CD4-positive, alpha-beta T cell treated with Interleukin-4 for 4 hours (primary cell): ENCODE data around the gene SPRING1.
A peak's percentile ranks its signal among the peaks of the same experiment; 100 is the strongest.

Experiments used
- DNase-seq: peaks from one replicate; pipeline ENCODE4 v3.0.0-alpha.2; 2020

SPRING1 gene

DNA sequence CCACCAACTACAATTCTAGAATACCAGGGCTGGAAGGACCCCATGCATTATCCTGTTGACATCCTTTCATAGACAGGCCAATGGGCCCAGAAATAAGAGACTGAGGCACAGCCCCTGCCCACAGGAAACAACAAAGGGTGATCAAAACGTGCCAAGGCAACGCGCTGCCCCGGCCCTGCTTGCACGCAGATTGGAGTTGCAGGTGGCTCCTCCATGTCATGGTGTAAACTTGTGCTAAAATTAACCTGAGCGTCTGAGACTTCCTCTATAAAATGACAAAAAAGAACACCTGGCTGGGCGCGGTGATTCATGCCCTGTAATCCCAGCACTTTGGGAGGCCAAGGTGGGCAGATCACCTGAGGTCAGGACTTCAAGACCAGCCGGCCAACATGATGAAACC is 30.1 kb downstream of the SPRING1 start:
- DNase-seq = no peak

GRCh38 chr12:116703214-116703795 is 34.6 kb downstream of the SPRING1 start:
- DNase-seq = peak; percentile 61

DNA sequence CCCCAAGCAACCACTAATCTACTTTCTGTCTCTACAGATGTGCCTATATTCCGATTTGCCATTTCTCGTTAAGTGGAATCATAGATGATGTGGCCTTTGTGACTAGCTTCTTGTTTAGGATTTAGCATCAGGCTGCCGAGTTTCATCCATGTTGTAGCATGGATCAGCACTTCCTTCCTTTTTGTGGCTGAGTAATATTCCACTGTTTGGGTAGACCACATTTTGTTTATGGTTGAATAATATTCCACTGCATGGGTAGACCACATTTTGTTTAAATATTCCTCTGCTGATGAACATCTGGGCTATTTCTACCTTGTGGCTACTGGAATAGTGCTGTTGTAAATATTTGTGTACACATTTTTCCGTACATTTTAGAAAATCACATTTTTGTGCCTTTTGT is 36.4 kb downstream of the SPRING1 start:
- DNase-seq = no peak

GRCh38 chr12:116700066-116700465 is 37.8 kb downstream of the SPRING1 start:
- DNase-seq = no peak

DNA sequence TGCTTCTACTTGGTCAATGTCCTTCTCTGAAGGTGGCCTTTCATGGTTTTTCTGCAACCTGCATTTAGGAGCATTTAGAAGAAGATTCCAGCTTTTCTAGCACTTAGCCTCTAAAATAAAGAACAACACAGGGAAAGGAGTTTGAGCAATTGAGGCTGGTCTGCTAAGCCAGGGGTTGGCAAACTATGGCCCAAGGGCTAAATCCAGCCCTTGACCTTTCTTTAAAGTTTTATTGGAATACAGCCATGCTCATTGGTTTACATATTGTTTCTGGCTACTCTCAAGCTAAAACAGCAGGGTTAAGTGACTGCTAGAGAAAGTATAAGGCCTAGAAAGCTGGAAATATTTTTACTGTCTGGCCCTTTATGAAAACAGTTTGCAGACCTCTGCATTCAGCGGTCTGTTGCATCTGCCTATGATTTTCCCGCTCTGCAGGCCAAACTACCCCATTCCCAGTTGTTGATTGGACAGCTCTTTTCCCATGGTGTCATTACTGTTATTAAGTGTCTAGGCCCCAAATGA is 39.3 kb downstream of the SPRING1 start:
- no peak for DNase-seq

DNA sequence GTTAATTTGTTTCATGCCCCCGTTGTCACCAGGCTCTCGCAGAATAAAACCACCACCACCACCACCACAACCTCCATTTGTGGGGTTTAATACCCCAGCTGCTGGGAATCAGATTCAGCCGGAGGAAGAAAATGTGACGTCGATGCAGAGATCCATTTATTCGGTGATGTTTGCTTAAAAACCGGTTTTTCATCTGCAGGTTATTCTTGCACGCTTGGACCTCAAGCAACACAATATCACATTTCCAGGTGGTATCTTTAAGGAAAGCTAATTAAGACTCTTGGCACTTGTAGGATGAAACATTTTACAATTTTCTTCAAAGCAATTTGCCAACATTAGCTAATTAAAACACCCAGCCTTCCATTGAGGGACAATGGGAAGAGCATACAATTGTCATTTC is 39.8 kb downstream of the SPRING1 start:
- no peak for DNase-seq

DNA sequence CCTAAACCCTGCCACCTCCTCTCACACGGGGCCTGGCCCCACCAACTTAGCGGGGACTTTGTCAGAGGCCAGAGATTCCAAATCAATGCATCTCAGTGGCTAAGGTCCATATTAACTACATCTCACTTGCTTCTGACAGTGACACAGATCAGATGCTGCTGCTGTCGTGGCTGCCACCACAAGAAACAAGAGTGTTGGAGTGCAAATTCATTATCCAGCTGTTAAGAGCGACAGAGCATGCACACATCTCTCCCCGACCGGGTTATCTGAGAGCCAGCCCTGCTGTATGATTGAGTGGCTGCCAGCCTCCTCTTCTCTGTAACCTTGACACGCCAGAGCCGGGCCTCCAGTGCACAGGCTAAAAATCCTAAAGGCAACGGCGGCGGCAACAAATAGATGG is 40.2 kb downstream of the SPRING1 start:
- DNase-seq = no peak

DNA sequence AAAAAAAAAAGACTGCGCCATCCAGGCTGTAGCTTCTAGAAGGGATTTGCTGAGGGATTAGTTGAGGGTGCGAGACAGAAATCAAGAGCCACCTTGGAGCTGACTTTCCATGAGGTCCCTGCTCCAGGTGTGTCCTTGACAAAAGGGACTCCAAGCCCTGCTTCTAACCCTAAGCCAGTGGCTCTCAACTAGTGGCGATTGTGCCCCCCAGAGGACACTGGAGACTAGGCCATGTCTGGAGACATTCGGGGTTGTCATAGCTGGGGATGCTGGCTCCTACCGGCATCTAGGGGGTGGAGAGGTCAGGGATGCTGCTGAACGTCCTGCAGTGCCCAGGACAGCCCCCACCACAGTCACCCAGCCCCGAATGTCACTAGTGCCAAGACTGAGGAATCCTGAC is 40.6 kb downstream of the SPRING1 start:
- DNase-seq = no peak

DNA sequence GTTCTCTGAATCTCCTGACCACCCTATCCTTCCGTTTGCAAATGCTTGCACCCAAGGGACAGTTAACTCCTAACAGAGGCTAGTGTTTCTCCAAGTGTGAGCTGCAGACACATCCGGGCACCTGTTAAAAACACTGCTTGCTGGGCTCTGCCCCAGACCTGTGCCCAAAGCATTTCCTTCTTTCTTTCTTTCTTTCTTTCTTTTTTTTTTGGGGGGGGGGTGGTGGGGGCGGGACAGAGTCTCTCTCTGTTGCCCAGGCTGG is 42.5 kb downstream of the SPRING1 start:
- no peak for DNase-seq

DNA sequence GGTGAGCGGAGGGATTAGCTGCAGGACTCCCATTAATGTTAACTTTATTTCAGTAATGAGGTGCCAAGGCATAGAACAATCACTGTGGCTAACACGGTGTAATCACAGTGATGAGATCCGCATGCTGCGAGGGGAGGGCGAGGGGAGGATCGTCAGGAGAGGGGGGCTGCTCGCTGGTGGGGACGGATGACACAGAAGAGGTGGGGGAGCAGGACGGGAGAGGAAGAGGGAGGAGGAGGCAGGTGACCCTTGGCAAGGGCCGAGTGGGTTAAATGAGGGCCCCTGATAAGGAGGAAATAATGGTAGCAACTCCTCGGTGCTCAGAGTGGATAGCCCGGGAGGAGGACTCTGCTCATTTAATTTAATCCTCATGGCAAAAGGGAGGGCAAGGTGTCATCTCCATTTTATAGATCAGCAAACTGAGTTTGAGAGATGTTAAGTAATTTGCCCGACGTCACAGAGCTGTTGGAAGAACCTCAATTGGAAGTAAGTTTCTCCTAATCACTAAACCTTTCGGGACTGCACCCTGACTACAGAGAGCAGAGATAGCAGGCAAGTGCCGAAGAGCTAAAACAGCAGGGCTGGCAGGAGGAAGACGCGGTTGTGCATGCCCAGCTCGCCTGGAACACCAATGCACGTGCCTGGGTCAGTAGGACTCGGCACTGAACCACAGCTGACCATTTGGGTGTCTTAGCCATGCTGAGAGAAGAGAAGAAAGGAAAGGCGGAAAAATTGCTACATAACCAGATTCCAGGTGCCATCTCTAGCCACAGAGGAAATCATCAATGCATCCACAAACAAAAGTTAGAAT is 43.0 kb downstream of the SPRING1 start:
- no peak for DNase-seq

DNA sequence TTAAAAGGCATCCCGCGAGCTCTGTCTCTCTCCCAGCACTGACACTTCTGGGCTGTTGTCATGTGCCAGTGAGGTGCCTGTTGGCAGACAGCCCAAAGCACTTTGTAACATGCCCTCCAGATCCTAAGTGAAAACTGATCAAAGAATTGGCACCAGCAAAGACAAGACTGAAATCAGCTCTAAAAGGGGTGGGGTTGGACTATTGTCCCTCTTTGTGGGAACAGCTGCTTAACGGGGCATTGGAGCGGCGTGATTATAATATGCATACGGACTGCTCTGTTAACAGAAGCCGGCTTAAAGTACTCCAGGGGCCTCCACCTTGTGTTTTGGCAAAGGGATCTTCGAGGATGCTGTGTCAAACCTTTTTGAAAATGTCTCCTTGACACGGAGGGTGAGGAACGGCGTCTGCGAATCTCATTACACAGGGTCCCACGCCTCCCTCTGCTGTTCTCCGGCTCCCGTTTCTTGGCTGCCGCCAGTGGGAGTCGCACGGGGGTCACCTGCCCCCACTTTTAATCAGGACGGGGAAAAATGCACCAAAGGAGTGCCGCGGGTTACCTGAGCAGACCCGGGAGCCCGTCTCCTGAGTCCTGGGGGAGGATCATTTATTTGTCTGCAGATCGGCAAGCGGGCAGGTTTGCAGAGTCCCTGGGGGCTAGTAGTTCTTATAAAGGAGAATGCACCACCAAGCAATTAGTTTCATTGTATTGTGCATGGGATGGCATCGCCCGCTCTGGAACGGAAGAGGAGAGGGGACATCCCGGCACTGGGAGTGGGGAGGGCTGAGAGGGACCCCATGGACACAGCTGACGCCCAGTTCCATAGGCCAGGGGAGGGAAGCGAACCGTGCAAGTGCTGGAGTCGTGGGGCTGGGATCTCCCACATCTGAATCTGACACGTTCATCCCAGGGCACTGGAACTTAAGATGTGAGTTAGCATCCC is 44.3 kb downstream of the SPRING1 start:
- DNase-seq = no peak

GRCh38 chr12:116692605-116693004 is 45.3 kb downstream of the SPRING1 start:
- DNase-seq = no peak

DNA sequence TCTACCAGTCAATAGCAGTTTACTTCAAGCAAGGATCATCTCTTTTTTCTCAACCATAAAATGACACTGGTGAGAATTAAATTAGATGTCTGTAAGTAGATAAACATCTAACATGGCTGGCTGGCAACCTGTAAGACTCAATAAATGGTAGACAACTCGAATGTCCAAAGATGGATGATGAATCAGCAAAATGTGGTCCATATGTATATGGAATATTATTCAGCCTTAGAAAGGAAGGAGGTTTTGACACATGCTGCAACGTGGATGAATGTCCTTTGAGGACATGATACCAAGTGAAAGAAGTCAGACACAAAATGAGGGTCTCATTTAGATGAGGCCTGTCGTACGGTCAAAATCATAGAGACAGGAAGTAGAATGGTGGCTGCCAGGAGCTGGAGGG is 46.2 kb downstream of the SPRING1 start:
- no peak for DNase-seq

DNA sequence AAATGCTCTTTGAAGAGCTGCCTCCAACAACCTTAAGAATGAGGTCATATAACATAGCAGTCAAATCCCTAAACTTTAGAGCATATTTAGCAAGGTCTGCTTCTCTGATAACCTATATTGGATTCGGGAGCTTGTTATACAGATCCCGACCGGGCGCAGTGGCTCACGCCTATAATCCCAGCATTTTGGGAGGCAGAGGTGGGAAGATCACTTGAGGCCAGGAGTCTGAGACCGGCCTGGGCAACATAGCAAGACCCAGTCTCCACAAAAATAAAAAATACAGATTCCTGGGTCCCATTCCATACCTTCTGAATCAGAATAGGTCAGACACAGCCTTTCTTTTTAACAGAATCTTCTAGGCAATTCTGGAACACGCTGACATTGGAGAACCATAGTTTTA is 46.7 kb downstream of the SPRING1 start:
- no peak for DNase-seq

GRCh38 chr12:116689979-116690744 is 47.7 kb downstream of the SPRING1 start:
- DNase-seq = no peak

- DNase-seq = no peak
These were observed 48.3 kb downstream of the SPRING1 start for GRCh38 chr12:116689521-116689920.
